Glutamatergic neuron (in vitro differentiated cells): ENCODE data around the gene HOXB2. TPM values are rescaled to one million over a fixed set of nuclear protein-coding genes. Genes with fewer than 3 reads are reported as not detected.

Source experiments
- DNase-seq: peaks from one replicate; pipeline ENCODE4 v3.0.0; 2022
- H3K27ac Mint-ChIP-seq: one replicate; pipeline ENCODE4 v1.8.0; 2020; ENCODE audit warnings: mild to moderate bottlenecking, mixed read lengths, inconsistent platforms; ENCODE audit not compliant: unreplicated experiment
- H3K27me3 Mint-ChIP-seq: one replicate; pipeline ENCODE4 v1.8.0; 2020; ENCODE audit warnings: mild to moderate bottlenecking, moderate library complexity, mixed read lengths, inconsistent platforms; ENCODE audit not compliant: unreplicated experiment
- H3K36me3 Mint-ChIP-seq: one replicate; pipeline ENCODE4 v1.8.0; 2020; ENCODE audit warnings: mild to moderate bottlenecking, mixed read lengths, inconsistent platforms; ENCODE audit not compliant: unreplicated experiment
- H3K4me1 Mint-ChIP-seq: one replicate; pipeline ENCODE4 v1.8.0; 2020; ENCODE audit warnings: mild to moderate bottlenecking, low read depth, mixed read lengths, inconsistent platforms; ENCODE audit not compliant: unreplicated experiment
- H3K4me3 Mint-ChIP-seq: one replicate; pipeline ENCODE4 v1.8.0; 2020; ENCODE audit warnings: mild to moderate bottlenecking, mixed read lengths, inconsistent platforms; ENCODE audit not compliant: unreplicated experiment
- H3K9me3 Mint-ChIP-seq: one replicate; pipeline ENCODE4 v1.8.0; 2020; ENCODE audit warnings: mild to moderate bottlenecking, moderate library complexity, mixed read lengths, inconsistent platforms; ENCODE audit not compliant: unreplicated experiment
- CTCF ChIP-seq: fragments of 200-600 bp; sonication (generic); IDR thresholded peaks from one replicate; pipeline ENCODE4 v1.5.0; 2021; ENCODE audit not compliant: partially characterized antibody, unreplicated experiment
- total RNA-seq: library from RNA; stranded (reverse); fragmentation: NEBNext Ultra II Directional; extraction: Animal tissue kit (Norgen Biotek cat#: 25700); gene quantifications from one replicate; pipeline ENCODE4 v1.2.1, GENCODE V29; 2021; ENCODE audit not compliant: unreplicated experiment

HOXB2 gene
- total RNA-seq, 1 donor from 2014 or later = 12.7 TPM

DNA sequence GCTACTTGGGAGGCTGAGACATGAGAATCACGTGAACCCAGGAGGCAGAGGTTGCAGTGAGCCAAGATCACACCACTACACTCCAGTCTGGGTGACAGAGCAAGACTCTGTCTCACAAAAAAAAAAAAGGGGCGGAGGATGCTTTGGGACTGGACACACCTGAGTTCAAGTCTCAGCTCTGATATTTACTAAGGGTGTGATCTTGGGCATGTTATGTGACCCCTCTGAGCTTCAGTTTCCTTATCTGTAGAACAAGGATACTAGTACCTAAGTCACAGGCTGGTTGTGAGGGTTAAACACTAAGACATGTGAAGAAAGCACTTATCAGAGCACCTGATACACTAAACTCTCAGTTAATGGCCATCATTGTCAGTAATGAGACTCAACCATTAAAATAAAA, 40.0 kb downstream of the HOXB2 start:
- H3K9me3 Mint-ChIP-seq = no peaks in the 10 kb centered on the region
- no peak for DNase-seq
- H3K27ac Mint-ChIP-seq = no peak overlapping the region
- H3K27me3 Mint-ChIP-seq = peaks cover 6% of the 10 kb centered on the region
- no peak overlapping the region for H3K4me3 Mint-ChIP-seq
- H3K4me1 Mint-ChIP-seq = no peaks in the 10 kb centered on the region
- no peaks in the 10 kb centered on the region for H3K36me3 Mint-ChIP-seq
- TF ChIP-seq CTCF = no peak

DNA sequence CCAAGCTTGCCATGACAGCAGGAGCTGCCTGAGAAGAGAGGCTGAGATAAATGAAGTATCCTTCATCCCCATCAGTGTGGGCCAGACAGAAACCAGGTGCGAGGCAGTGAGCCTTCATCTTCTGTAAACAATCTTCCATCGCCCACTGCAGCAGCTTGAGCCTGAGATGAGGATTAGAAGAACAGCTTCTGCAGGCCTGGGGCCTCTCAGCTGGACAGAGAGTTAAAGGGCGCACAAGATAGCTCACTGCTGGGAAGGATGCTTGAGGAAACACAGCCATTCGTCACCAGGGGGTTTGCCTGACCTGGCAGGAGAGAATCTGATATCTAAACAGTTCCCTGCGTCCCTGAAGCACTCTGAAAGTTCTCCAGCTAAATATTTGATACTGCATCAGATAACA, 41.2 kb downstream of the HOXB2 start:
- no peaks in the 10 kb centered on the region for H3K36me3 Mint-ChIP-seq
- H3K4me3 Mint-ChIP-seq = no peak overlapping the region
- TF ChIP-seq CTCF = no peak
- no peak for DNase-seq
- no peaks in the 10 kb centered on the region for H3K9me3 Mint-ChIP-seq
- no peak overlapping the region for H3K27ac Mint-ChIP-seq
- no peaks in the 10 kb centered on the region for H3K4me1 Mint-ChIP-seq
- H3K27me3 Mint-ChIP-seq = peaks cover 4% of the 10 kb centered on the region

DNA sequence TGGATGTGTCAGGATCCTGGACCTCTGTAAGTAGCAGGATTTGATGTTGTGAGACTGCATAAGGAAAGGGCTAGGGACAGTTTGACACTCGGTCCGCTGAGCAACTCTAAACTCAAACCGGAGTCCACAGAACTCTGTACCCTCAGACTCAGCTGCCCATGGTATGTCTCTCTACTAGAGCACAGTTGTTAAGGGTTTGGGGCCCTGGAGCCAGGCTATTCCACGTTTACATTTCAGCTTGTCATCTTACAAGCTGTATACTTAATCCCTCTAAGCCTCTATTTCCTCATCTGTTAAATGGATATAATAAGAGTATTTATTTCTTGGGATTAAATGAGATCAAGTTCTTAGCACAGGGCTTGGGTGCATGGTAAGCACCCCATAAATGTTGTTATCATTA, 42.0 kb downstream of the HOXB2 start:
- H3K36me3 Mint-ChIP-seq = no peaks in the 10 kb centered on the region
- H3K4me1 Mint-ChIP-seq = no peaks in the 10 kb centered on the region
- no peak for DNase-seq
- no peak overlapping the region for H3K4me3 Mint-ChIP-seq
- H3K9me3 Mint-ChIP-seq = no peaks in the 10 kb centered on the region
- TF ChIP-seq CTCF = no peak
- H3K27me3 Mint-ChIP-seq = peaks cover 4% of the 10 kb centered on the region
- no peak overlapping the region for H3K27ac Mint-ChIP-seq

DNA sequence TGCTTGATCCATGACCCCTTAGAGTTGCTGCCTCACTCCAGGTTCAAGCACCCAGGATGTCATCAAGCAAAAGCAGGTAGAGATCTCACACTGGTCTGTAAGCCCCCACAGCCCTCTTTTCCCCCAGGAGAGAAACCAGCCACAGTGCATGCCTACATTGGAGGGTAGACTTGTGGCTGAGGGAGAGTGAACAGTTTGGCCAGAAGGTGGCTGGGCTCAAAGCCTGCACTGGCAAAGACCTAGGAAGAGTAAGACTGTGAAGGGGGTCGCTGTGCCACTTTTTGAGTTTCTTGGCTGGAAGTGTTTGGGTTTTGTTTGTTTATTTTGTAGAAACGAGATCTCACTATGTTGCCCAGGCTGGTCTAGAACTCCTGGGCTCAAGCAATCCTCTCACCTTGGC, 42.6 kb downstream of the HOXB2 start:
- no peaks in the 10 kb centered on the region for H3K9me3 Mint-ChIP-seq
- peaks cover 4% of the 10 kb centered on the region for H3K27me3 Mint-ChIP-seq
- H3K27ac Mint-ChIP-seq = no peak overlapping the region
- no peaks in the 10 kb centered on the region for H3K4me1 Mint-ChIP-seq
- no peak for TF ChIP-seq CTCF
- no peak overlapping the region for H3K4me3 Mint-ChIP-seq
- DNase-seq = no peak
- H3K36me3 Mint-ChIP-seq = no peaks in the 10 kb centered on the region

DNA sequence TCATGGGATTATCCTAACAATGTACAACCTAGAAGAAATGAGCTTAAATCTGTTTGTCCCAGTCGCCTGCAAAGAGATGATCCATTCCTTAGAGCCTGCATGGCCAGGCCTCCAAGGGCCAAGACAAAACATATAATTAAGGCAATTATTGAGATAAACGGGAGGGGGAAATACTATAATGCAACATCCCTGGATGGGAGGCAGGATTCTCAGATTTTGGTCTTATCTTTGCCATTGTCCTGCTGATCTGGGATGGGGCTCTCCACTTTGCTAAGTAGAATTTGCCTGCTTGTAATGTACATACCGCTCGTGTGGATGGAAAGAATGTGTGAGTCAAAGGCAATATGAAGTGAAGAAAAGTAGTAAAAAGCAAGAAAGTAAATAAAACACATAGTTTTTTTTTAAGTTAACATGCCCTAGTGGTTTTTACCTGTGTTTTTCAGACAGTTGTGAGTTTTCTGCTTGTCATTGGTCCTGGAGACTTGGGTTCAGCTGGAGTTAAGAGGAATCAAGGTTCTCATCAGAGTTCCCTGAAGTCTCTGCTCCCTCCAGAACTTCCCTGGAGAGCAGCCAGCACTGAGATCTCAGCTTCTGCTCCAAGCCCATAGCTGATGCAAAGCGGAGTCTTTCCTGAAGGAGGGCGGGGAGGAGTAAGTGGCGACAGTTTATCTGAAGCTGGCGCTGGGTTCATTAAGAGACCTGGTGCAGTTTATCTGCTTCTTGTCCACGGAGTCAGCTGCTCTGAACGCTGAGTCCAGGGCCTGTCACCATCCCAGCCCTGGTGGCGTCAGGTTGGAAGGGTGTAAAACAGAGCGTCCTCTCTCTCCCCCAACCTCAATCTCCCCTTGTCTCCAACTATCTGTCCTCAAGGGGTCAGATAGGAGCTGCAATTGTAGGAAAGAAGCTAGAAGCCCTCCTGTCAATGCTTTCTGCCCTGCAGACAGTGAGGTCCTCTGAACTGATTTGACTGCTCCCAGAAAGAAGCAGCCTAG, 44.2 kb downstream of the HOXB2 start:
- no peaks in the 10 kb centered on the region for H3K4me1 Mint-ChIP-seq
- no peak for TF ChIP-seq CTCF
- H3K27me3 Mint-ChIP-seq = peaks cover 4% of the 10 kb centered on the region
- no peaks in the 10 kb centered on the region for H3K9me3 Mint-ChIP-seq
- no peaks in the 10 kb centered on the region for H3K36me3 Mint-ChIP-seq
- DNase-seq = no peak
- no peak overlapping the region for H3K27ac Mint-ChIP-seq
- H3K4me3 Mint-ChIP-seq = no peak overlapping the region
